EH (cell line): Measurements from ENCODE around the gene IL3.

Source experiments
- DNase-seq: peaks from one replicate; pipeline ENCODE4 v3.0.0-alpha.2; 2015; ENCODE audit warnings: low read depth

IL3 gene

DNA sequence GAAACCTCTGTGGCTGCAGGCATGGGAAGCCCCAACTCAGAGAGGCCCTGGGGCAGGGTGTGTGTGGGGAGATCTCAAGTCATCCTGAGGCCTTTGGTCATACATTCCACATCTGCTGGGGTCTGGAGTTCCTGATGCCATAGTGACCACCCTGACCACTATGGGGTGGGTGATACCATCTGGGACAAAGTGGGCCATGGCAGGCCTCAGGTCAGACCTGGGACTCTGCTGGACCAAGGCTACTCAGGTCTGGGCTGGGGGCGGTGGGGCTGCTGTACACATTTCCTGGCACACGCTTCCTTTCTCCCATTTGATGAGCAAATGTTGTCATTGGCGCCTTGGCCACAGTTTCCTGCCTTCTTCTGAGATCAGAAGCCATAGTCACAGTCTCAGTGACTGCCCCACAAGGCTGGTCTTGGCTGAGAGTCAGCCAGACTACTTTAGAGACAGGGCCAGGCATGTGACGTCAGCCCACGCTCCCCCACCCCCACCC is 33.9 kb upstream of the IL3 start:
- DNase-seq = no peak

DNA sequence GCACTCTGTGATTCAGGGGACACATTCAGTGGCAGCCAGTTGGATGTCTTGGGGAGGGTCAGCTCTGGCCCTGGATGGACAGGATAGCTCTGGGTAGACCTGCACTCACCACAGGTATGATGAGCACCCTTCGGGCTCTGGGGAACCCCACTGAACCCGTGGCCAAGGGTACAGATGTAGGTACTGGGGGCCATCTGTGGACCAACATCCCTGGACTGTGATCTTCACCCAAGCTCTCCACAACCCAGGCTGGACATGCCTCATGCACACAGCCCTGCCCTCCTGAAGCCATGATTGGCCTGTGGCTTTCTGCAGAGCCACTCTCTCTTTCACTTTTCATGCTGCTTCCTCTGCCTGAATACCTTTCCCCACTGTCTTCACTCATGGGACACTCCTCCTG is 33.4 kb upstream of the IL3 start:
- DNase-seq = no peak

DNA sequence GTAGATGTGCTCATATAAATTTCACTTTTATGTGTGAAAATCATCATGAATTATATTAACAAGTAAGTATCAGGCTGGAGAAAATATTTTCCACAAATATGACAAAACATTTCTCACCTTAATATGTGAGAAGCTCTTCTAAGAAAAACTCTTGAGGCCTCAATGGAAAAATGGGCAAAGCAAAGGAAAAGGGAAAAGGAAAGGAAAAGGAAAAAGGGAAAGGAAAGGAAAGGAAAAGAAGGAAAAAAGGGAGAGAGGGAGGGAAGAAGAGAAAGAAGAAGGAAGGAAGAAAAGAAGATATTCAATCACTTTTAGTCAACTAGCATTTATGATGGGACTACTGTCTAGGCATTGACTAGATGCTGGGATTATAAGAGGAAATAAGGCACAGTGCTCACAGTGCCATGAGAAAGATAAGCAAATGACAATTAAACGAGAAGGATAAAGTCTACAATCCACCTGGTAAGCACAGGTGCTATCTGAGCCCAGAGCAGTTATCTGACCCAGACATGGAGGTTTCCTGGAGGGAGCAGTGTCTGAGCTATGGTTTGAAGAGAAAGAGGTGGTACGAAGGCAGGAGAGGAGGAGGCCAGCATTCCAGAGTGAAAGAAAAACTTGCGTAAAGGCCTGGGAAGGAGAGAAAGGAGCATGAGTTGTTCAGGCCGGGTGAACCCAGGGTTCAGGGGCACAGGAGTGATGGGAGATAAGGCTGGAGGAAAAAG is 30.7 kb upstream of the IL3 start:
- no peak for DNase-seq

DNA sequence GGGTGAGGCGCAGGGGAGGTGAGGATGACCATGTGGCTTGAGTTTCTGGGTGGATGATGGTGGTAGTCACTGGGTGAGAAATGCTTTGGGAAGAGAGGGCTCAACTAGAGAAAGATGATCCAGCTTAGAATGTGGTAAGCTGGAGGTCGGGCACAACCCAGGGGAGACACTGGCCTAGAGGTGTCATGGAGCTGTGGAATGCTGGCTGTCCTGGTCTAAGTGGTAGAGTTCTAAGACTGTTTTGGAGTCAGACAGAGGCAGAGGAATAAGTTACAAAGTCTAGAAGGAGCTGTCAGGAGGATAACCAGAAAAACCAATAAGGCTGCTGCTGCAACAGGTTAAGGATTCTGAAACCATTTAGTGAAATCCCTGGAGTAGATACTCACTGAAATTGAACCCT is 29.8 kb upstream of the IL3 start:
- DNase-seq = no peak

DNA sequence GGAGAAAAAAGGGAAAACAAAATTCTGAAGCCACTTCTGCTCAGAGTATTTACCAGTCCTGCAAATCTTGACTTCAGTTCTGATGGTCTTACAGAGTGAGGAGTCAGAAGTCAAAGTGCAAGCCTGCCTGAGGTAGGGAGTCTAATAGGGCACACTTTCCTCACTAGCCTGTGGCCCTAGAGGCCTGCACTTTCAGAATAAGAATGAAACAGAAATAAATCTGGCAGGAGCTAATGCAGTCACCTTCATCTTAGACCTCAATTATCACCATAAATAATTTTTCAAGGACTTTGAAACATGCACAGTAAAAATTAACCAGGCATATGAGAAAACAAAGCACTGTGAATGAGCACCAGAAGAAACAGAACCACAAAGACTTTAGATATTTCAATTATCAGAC is 28.3 kb upstream of the IL3 start:
- DNase-seq = no peak

DNA sequence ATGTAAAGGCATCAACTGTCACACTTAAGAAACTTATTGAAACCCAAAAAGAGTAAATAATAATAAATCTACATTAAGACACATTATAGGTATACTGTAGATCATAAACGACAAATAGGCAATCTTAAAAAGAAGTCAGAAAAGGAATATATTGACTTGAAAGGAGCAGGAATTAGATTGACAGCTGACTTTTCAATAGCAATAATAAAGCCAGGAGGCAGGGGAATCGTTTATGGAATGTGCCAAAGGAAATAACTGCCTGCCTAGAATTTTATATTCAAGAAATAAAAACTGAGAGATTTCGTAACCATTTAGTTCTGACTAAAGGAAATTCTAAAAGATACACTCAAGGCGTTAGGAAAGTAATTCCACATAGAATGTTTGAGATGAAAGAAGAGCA is 27.3 kb upstream of the IL3 start:
- no peak for DNase-seq

DNA sequence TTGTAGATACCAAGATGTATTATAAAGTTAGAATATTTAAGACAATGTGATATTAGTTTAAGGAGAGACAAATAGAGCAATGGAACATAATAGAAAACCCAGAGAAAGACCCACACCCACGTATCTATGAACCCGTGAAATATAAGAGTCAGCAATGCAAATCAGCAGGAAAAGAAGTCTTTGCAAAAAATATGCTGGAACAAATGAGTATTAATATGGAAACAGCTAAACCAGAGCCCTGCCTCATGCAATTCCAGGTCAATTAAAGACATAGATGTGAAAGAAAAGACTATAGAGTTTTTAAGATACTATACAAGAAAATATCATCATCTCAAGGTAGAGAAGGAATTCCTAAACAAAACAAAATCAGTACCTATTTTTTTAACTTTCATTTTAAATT is 23.1 kb upstream of the IL3 start:
- DNase-seq = no peak

DNA sequence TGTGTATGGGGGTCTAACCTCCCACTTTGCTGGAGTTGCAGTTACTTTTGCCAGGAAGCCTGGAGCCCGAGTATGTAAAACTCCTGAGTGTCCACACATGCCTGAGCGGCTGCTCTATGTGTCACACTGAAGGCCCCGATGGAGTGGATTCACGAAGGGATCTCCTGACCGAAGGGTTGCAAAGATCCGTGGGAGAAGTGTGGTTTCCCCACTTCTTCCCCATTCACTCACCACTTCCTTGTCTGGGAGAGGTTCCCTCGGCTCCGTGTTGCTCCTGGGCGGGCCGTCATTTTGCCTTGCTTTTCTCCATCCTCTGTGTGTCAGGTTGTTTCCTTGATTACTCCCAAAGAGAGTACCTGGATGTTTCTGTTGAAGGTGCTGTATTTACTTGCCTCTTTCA is 16.2 kb upstream of the IL3 start:
- no peak for DNase-seq

DNA sequence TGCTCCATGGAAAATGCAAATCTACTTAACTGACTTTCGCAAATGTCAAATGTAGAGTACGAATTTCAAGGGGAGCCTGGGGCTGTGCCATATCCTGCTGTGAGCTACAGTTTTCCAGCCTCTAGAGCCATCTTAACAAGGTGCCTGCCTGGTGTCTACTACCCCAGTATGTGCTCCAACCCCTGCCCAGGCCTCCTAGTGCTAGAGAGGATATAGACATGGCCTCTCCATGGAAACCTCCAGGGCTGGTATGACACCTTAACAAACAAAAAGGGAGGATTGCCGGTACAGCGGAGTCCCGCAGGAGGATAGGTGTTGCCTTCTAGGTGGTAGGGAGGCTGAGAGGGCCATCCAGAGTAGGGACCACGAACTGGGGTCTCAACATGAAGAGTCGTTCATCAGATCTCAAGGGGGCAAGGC is 13.6 kb upstream of the IL3 start:
- DNase-seq = no peak

DNA sequence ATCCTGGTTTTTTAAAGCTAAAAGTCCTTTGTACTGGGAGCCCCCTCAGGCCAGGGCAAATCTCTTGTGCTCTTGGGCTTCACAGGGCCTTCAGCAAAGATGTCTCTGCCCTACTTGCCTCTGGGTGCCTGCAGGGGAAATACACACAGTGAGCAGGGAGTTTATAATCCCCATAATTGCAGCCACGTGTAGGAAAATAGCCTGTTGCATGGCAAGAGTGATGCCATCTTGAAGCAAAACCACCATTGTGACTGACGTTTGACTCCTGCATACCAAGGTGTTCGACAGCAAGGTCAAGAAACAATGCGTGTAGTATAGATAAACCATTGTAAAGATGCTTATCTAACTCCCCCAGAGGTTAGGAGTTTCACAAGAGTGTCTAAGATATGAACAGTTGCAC is 11.4 kb upstream of the IL3 start:
- no peak for DNase-seq

DNA sequence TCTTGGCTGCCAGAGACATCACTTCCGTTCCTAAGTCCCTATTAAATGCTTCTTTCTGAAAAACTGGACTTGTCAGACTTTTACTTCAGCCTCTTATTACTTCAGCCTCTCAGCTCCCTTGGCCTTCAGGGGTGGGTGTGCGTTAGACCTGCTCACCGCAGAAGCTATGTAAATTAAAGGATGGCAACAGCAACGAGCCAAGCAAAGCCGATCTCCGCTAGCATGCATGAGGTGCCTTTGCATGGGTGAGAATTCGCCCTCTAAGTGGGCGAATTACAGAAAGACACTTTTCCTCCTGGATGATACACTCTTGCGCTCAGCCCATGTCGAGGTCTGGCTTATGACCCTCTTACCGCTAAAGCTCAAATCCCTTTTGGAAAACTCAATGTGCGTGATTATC is 10.9 kb upstream of the IL3 start:
- no peak for DNase-seq

DNA sequence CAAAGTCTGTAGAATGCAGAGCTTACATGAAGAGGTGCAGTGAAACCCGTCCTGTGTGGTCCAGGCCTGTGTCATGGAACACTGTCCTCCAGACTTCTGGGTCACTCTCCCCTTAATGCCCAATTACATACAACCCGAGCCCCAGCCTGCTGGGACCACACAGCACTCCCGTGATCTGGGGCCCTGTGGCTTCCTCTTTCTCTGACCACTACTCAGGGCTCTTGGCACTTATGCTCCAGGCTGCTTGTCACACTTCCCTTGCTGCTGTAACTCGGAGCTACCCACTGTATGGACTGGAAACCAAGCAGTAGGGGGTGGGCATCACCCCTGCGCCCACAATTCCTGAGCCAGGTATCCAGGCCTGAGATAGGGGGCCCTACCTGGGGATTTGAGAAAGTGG is 10.3 kb upstream of the IL3 start:
- no peak for DNase-seq

DNA sequence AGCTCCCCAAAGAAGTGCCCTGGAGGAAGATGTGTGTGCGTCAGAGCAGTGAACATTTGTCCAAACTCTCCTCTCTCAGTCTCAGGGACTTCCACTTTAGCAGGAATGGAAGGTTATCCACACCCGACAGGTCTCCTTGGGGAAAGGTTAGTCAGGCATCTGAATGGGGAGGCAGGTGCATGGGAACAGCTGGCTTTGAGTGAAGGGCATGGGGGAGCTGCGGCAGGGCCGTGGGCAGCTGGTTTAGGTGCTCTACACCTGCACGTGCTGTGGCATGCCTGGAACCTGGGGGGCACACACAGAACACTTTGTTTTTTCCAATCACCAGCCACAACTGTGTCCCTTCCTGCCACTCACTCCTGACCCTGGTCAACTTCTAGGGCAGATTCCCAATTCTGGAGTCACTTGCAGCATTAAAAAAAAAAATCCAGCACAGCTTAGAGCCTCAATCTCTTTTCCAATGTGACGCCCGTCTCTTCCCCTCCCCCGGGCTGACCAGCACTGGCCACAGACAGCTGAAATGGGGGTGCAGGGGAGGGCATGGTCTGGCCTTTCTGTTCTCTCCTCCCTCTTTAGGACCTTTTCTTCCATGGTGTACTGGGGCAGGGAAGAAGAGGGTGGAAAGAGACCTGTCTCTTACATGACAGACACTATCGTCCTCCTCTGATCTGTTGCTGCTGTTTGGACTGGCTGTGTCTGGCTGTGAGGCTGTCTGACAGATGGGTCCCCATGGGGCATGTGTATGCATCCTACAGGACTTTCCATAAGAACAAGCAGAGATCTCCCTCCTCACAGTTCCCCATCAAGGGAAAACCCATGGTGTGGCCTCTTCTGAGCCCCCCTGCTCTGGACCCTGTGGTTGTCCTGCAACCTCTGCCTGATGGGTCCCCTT is 9.5 kb upstream of the IL3 start:
- no peak for DNase-seq

DNA sequence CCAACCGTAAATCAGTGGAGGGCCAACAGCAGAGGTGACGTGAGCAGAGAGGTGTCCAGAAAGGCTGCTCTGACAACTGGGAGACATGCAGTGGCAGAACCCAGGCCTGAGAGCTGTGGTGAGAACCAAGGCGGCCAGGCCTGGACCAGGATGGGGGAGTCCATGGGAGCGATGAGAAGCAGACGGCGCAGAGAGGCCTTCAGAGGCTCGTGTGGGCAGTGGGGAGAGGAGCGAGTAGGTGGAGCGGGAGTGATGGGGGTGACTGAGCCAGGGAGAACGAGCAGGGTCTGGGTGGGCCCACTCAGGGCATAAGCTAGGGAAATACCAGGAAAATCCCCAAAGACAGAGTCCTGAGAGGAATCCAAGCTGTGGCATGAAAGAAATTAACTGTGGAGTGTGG is 7.9 kb upstream of the IL3 start:
- DNase-seq = no peak

DNA sequence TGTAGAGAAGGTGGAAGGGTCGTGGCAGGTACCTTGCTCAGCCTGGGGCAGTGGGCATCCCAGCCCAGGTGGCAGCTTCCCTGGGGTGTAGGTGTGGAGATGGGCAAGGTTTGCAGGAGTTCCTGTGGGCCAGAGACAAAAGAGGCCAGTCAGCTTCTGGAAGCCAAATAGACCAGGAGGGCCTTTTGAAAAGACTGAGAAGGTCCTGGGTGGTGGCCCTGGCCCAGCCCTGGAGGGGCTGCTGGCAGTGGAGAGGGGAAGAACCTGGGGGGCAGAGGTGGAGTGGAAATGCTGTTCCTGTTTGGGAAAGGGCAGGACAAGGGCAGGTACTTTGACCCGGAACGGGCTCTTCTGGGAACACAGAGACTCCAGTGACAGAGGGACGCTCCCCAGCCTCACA is 7.0 kb upstream of the IL3 start:
- no peak for DNase-seq

DNA sequence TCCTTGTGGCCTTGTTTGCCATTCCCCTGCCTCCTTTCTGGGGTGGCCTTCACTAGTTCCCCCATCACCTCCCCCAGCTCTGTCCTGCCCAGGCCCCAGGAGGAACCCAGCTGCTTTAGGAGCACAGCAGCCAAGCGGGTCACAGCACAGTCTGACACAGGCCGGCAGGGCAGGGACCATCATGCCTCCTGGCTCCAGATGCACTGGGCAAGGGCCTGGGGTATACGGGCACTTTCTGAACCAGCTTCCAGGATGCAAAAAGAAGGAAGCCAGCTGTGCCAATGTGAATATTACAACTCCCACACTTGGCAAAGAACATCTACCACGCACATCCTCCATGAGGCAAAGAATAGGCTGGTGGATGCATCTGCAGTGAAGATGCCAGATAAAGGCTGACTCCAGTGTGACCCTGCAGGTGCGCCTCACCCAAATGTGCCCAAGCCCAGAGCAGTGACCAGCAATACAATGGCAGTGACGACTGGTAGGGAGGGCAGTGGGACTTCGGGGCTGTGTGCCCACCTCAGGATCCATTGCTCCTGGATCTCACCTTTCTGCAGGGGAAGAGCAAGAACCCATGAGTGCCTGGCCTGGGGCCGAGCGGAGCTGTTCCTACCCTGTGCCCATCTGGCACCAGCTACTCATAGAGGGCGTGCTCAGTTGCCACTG is 6.3 kb upstream of the IL3 start:
- no peak for DNase-seq

DNA sequence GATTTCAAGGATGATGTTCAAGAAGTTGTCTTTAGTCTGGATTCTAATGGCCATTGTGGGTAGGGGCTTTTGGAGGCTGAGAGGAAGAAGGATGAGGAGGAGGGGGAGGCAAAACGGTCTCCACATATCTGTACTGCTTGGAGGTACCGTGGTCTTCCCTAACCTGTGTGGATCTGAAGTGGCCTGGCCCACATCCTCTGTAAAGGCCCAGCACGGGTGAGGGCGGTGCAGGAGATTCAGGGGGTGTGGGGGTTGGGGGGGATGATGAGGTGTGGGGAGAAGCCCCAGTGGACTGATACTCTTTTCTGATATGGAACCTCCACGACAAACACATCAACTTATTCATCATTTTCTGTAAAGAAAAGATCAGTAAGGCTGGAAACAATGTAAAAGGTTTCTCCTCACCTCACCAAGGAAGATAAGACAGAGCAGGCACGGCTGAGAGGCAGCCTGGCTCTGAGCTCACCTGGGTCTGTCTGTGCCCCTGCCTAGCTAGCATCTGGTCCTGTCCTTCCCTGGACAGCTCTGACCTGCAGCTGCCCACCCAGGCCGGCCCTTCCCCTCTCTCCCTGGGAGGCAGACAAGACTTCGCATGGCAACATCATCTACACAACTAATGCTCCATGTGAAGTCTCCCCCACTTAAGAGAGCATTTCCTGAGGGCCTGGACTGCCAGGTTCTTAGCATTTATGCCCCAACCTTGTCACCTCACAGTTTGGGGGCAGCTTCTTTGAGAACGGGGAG is 5.6 kb upstream of the IL3 start:
- DNase-seq = no peak

DNA sequence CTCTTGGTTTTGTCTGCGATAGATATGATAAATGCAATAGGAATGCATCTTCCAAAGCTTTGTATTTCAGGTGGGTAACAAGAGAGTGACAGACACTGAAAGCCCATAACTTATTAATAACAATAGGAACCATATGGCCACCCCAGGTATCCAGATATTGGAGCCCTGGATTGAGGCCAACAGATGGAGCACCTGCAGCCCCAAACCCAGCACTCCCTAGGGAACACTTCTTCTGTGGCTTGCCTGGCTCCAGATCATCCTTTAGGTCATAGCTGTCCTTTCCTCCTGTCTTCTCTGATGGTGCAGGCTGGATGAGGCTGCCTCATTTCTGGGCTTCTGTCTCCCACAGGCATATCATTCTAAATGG is 5.0 kb upstream of the IL3 start:
- DNase-seq = no peak

DNA sequence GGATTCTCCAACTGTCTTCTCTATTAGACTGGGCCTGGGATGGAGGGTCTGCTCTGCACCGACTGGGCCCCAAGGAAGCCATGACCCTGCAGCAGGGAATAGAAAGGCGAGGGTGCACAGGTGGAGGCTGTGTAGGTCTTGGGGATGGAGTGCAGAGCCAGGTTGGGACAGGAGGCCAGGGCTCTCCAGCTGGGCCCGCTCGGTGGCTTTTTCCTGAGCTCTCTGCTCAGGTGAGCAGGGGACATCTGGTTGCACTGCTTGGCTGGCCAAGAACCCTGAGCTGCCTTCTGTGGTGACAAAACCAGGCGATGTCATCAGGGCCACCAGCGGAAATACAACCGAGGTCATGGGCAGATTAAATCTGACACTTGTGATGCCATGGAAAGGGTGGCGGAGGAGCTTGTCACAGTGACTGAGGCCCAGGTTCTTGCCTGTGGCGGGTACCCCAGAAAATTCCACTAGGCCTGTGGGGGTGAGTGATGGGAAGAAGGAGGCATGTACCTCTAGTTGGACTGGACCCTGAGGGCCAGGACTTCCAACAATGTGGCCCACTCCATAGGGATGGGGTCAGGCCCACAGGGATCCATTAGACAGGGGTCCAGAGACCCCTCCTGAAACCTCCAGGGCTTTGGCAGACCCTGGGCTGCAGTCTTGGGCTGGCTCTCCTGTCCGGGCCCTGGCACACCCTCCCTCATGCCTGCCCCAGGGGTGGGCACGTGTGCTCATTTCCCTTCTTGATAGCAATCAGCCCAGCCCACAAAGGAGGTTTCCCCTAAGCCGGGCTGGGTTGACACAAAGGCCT is 4.4 kb upstream of the IL3 start:
- no peak for DNase-seq

DNA sequence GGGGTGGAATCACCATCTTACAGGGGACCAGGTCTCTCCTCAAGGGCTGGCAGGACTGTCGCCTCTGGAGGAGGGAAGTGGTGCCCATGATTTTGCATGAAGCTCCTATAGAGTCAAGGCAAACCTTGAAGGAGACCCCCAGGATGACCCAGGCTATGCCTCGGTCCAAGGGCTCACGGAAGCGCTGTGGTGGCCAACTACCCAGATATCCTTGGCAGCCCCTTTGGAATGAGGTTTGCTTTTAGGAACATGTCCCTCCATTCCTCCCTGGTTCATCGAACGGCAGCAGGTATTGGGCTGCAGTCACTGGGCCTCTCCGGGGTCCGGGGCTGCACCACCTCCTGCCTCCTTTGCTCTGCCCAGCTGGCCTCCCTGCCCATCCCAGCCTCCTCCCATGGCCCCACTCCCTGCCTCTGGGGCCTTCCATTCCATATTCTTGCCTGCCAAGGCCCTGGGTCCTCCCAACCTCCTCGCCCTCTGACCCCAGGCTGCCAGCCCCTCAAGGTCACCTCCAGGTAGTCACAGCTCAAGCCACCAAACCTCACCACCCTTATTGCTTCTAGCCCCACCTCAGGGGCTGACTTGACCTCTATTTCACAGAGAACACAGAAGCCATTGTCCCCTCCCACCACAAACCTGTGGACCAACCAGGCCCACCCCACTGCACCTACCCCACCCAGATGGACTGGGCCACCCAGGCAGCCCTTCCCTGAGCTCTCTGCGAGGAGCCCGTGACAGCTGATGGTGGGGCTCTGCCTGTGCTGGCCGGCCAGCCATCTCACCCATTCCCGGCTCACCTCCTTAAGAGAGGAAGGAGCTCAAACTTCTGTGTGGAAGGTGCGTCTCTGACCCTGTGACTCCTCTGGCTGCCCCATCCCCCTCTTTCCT is 3.6 kb upstream of the IL3 start:
- DNase-seq = no peak
